GM12892 (cell line): ENCODE results near the gene TOR3A.

Experiments used
- POLR2A ChIP-seq: IDR thresholded peaks from 2 replicates; pipeline ENCODE4 v1.6.1; 2011; ENCODE audit warnings: low read depth, low read length, control low read depth
- POLR2AphosphoS5 ChIP-seq: IDR thresholded peaks from 2 replicates; pipeline ENCODE4 v1.6.1; 2011; ENCODE audit warnings: low read depth, low read length, control low read depth
- TAF1 ChIP-seq: IDR thresholded peaks from 2 replicates; pipeline ENCODE4 v1.6.1; 2011; ENCODE audit warnings: low read depth, mild to moderate bottlenecking, control low read depth, low read length, borderline replicate concordance

DNA sequence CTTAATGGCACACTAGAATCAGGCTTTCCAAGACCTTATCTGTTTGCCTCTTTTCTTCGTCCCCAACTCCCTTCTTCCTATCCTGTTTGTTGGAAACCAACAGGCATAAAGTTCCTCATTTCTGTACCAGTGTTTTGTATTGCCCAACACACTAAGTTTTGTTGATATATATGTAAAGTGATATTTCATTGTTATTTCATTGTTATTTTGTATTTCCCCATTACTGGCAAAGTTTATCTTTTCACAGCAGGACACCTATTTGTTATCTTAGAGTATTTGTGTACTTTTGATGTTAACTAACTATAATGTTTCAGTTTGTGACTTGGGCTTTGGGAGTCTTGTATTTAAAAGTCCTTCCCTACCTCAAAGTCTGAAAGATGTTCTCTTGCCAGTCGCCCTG, 29.1 kb upstream of the TOR3A start:
- TF ChIP-seq POLR2A (no peak), TAF1 (no peak), POLR2AphosphoS5 (no peak)
